Neural cell (in vitro differentiated cells): ENCODE data around the gene POLR2B.

Experiments
- CTCF ChIP-seq: fragments of 450-650 bp; IDR thresholded peaks from 2 replicates; pipeline ENCODE4 v1.5.1; 2014; ENCODE audit warnings: antibody characterized with exemption, mild to moderate bottlenecking, moderate library complexity; ENCODE audit not compliant: poor library complexity, severe bottlenecking
- EP300 ChIP-seq: fragments of 450-650 bp; conservative IDR thresholded peaks from 2 replicates; pipeline ENCODE4 v1.6.1; 2014; ENCODE audit warnings: antibody characterized with exemption, mild to moderate bottlenecking, moderate library complexity; ENCODE audit not compliant: poor library complexity, severe bottlenecking
- EZH2 ChIP-seq: fragments of 200-600, 300-800 bp; shearing (Covaris generic), sonication (generic); IDR thresholded peaks from 2 replicates; pipeline ENCODE4 v1.6.1; 2014; ENCODE audit warnings: antibody characterized with exemption, low read length, borderline replicate concordance, mild to moderate bottlenecking; ENCODE audit not compliant: insufficient read depth, poor library complexity, severe bottlenecking
- MXI1 ChIP-seq: fragments of 450-650 bp; conservative IDR thresholded peaks from 2 replicates; pipeline ENCODE4 v1.6.1; 2014; ENCODE audit warnings: antibody characterized with exemption, mild to moderate bottlenecking; ENCODE audit not compliant: poor library complexity, severe bottlenecking
- POLR2AphosphoS5 ChIP-seq: IDR thresholded peaks from 2 replicates; pipeline ENCODE4 v1.6.1; 2012
- RAD21 ChIP-seq: fragments of 450-650 bp; conservative IDR thresholded peaks from 2 replicates; pipeline ENCODE4 v1.6.1; 2014; ENCODE audit warnings: antibody characterized with exemption, mild to moderate bottlenecking, moderate library complexity
- REST ChIP-seq: IDR thresholded peaks from 2 replicates; pipeline ENCODE4 v1.6.1; 2012; ENCODE audit warnings: borderline replicate concordance
- SMC3 ChIP-seq: fragments of 450-650 bp; conservative IDR thresholded peaks from 2 replicates; pipeline ENCODE4 v1.6.1; 2014; ENCODE audit warnings: antibody characterized with exemption, mild to moderate bottlenecking, moderate library complexity; ENCODE audit not compliant: poor library complexity
- TAF1 ChIP-seq: IDR thresholded peaks from 2 replicates; pipeline ENCODE4 v1.6.1; 2012; ENCODE audit warnings: low read depth

DNA sequence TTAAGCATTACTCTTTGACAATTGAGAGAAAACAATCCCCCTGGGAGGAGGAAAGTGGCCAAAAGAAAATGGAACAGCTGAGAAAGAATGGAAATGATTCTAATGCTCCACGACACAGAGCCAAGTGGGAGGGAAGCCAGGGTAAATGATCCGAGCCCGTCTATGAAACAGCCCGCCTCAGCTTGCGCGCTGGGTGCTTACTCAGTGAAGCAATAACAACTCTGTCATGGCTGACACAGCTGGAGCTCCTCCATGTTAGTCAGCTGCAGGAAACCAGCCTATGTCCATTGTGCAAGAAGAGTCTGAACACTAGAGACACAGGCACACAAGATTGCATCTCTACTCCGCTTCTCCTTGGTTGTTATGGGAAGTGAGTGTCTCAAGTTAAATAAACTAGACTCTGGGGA lies 20.6 kb upstream of the POLR2B start:
- TF ChIP-seq CTCF (no peak), TAF1 (no peak), POLR2AphosphoS5 (no peak), MXI1 (no peak), EP300 (no peak), EZH2 (no peak), RAD21 (no peak), SMC3 (no peak), REST (no peak)
